HG03060 (cell line): ENCODE data around the gene FLRT1.

Source experiments
- ATAC-seq: cut with Tn5 transposase; IDR thresholded peaks from one replicate; pipeline ENCODE4 v1.9.1; 2021; ENCODE audit warnings: low read depth, moderate number of reproducible peaks; ENCODE audit not compliant: unreplicated experiment

Gene FLRT1

GRCh38 chr11:64083398-64084080 lies 47.8 kb downstream of the FLRT1 start:
- ATAC-seq = no peak

GRCh38 chr11:64084146-64084950 lies 48.6 kb downstream of the FLRT1 start:
- no peak for ATAC-seq

- ATAC-seq = no peak
Observed at GRCh38 chr11:64084951-64085710, 49.4 kb downstream of the FLRT1 start.
